ENCODE data around the gene DNAH8. TPM values are rescaled to one million over a fixed set of nuclear protein-coding genes. Genes with fewer than 3 reads are reported as not detected.

Gene DNAH8
- total RNA-seq, 1 donor from 2014 or later = not detected

DNA sequence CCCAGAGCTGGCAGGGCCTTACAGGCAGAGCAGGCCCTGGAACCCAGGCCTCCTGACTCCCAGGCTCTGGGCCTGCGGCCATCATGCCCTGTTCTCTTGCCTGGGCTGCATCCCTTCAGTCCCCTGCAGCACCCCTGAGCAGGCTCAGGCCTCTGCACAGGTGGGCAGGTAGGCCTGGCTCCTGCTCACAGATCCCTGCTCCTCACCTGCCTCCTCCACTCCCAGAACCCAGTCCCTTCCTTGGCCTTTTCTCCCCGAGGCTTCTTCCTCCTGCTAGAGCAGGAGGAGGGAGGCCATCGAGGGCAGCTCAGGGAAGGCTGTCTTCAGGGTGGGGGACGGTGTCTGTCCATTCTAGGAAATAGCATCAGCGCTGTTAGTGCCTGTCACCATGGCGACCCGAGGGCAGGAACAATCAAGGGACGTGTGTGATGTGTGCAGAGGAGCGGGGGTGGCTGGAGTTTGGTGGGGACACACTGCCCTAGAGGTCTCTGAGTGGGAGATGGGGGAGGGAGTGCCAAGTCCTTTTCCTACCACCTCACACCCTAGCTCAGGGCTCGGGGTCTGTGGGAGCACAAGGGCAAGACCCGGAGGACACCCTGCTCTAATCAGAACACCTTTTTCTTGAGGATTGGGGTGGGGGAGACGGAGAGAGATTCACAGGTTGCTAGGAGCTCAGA, 360.0 kb downstream of the DNAH8 start:
- H3K4me3 ChIP-seq (ENCODE audit: low read depth, low read length) = no peak overlapping the region
- TF ChIP-seq, protein P1, sequence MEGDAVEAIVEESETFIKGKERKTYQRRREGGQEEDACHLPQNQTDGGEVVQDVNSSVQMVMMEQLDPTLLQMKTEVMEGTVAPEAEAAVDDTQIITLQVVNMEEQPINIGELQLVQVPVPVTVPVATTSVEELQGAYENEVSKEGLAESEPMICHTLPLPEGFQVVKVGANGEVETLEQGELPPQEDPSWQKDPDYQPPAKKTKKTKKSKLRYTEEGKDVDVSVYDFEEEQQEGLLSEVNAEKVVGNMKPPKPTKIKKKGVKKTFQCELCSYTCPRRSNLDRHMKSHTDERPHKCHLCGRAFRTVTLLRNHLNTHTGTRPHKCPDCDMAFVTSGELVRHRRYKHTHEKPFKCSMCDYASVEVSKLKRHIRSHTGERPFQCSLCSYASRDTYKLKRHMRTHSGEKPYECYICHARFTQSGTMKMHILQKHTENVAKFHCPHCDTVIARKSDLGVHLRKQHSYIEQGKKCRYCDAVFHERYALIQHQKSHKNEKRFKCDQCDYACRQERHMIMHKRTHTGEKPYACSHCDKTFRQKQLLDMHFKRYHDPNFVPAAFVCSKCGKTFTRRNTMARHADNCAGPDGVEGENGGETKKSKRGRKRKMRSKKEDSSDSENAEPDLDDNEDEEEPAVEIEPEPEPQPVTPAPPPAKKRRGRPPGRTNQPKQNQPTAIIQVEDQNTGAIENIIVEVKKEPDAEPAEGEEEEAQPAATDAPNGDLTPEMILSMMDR (conservative IDR thresholded peaks at IDR 0.05; ENCODE audit: low read depth, low read length) = no peak
- no peak for DNase-seq (ENCODE audit: low read depth)

DNA sequence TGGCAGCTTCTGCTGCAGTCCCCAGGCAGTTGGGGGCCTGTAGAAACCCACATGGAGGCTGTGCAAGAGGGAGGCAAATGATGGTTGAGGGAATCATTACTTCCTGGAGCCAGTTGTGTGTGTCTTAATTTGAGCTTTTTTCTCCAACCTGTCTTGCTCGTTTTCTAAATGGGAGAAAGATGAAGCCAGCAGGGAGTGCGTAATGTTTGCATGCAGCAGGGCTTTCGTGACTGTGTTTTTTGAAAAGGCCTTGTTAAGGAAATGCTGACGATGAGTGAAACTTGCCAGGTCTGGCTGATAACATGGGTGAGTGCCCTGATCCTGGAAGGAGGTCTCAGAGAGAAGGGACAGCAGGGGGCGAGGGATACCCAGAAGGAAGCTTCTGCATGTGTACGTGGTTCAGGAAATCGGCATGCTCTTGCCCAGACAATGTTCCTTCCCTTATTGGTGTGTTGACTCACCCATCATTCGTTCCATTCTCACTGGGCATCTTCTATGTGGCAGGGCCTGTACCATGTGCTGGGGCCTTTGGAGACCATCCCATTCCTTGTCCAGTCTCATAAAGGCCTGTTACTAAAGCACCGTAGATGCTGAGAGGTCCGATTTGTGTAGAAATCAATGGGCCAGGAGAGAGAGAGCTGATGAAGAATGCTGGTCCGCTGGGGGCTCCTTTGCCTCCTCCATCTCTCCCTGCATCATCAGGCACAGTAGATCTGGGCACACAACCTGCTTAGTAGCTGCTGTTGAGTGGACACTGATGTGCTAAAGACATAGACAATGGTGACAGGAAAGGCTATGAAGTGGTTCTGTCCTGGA, 360.9 kb downstream of the DNAH8 start:
- TF ChIP-seq, protein P1 (conservative IDR thresholded peaks at IDR 0.05; ENCODE audit: low read depth, low read length) = no peak
- DNase-seq (ENCODE audit: low read depth) = no peak

DNA sequence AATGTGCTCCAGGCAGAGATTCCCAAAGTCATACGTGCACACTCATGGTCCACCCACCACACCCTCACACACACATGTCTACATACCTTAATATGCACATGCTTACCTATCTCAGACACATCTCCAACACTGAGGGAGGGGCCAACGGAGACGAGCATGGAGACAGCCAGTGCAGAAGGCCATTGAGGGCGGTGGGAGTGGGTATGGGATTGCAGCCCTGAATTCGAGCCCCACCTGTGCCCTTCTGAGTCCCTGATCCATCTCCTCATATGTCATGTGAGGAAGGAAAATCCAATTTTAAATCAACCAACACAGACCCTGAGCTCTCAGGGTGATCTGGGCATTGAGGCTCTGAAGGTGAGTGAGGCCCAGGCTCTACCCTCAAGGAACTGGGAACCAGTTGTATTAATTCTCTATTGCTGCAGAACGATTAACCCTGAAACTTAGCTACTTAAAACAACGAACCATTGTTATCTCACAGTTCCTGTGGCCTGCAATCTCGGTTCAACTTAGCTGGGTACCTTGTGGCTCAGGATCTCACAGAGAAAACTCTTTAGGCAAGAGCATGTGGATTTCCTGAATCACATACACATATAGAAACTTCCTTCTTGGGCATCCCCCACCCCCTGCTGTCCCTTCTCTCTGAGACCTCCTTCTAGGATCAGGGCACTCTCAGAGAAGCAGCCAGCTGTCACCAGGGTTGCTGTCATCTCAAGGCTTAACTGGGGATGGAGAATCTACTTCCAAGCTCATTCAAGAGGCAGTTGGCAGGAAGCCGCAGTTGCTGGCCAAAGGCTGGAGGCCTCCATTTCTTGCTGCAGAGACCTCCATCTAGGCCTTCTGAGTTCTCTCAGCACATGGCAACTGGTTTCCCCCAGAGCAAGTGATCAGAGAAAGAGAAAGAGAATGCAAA, 361.8 kb downstream of the DNAH8 start:
- TF ChIP-seq, protein P1 (conservative IDR thresholded peaks at IDR 0.05; ENCODE audit: low read depth, low read length) = no peak
- no peak for DNase-seq (ENCODE audit: low read depth)
- no peak overlapping the region for H3K4me3 ChIP-seq (ENCODE audit: low read depth, low read length)

More for the DNA sequence above, 360.9 kb downstream of the DNAH8 start:
- H3K4me3 ChIP-seq (ENCODE audit: low read depth, low read length) = no peak overlapping the region

DNA sequence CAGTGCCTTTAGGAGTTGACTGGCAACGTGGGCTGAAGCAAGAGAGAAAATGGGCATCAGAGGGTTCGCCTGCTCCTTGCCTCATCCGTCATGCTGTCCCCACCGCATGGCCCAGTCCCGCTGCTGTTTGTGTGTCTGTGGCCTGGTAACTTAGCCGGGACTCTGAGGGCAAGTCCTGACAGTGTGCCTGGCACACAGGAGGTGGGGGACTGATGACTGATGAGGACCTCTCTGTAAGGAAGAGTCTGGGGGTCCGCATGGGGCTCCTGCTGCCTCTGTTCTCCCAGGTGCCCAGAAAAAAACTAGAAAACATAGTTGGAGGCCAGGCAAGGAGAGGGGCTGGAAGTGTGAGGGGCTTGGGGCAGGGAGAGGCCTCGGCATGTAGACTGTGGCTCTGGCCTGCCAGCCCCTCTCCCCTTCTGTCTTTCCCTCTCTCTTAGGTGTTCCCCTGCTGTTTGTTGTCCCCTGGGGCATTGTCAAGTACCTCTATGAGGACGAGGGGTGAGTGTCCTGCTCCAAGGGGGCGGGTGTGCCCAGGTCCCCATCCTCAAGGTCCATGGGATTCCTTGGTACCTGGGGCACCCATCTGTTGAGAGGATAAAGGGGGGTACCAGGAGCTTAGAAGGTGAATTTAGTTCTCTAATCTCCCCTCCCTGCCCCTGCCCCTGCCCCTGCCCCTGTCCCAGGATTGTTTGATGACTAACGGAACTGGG, 362.9 kb downstream of the DNAH8 start:
- H3K4me3 ChIP-seq (ENCODE audit: low read depth, low read length) = no peak overlapping the region
- DNase-seq (ENCODE audit: low read depth) = no peak
- TF ChIP-seq, protein P1 (conservative IDR thresholded peaks at IDR 0.05; ENCODE audit: low read depth, low read length) = no peak

DNA sequence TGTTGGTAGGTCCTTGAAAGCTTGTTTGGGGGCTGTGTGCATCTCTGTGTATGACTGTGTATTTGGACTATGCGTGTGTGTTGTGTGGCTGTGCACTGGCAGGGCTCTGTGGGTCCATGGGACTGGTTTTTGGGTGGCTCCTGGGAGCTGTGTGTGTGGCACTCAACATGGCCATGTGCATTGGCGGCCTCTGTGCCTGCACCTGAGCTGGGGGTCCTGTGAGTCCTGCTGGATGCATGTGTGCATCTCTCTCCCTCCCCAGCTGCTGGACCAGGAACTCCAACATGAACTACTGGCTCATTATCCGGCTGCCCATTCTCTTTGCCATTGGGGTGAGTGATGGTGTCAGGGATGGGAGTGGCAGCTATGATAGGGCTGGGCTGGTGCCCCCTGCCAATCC, 363.6 kb downstream of the DNAH8 start:
- DNase-seq (ENCODE audit: low read depth) = no peak
- TF ChIP-seq, protein P1 (conservative IDR thresholded peaks at IDR 0.05; ENCODE audit: low read depth, low read length) = no peak
- no peak overlapping the region for H3K4me3 ChIP-seq (ENCODE audit: low read depth, low read length)
